ENCODE data around the gene BPHL. TPM values are rescaled to one million over a fixed set of nuclear protein-coding genes. Genes with fewer than 3 reads are reported as not detected.
"Not testable (repeated sequence)": the region's sequence is repeated elsewhere in the genome, so short reads cannot be mapped to it uniquely, and the experiment has no call there.

Gene BPHL
- total RNA-seq, 4 donors from 2014 or later, result 10.1 to 26.0 (median 11.8) TPM

GRCh38 chr6:3136292-3137011, 17.9 kb downstream of the BPHL start:
- DNase-seq, result no peak

GRCh38 chr6:3137057-3137777, 18.7 kb downstream of the BPHL start:
- H3K27ac ChIP-seq, result no peak overlapping the region
- H3K9me3 ChIP-seq, result no peaks in the 10 kb centered on the region
- TF ChIP-seq CTCF (IDR thresholded peaks at IDR 0.05), result no peak
- TF ChIP-seq POLR2A (IDR thresholded peaks at IDR 0.05), result no peak
- no peaks in the 10 kb centered on the region for H3K27me3 ChIP-seq
- H3K36me3 ChIP-seq, result peaks cover 0 to 95% (median 3%) of the 10 kb centered on the region in 3 donors
- DNase-seq, result no peak
- intact Hi-C loops (cut with DNase I), result no loop called here
- no peak overlapping the region for H3K4me3 ChIP-seq
- peaks cover 5 to 20% (median 7%) of the 10 kb centered on the region in 3 donors for H3K4me1 ChIP-seq
- 81 to 94% methylated on average over 11 to 12 of the region's 12 CpGs for WGBS, 2 donors

More at GRCh38 chr6:3136292-3137011, 17.9 kb downstream of the BPHL start:
- intact Hi-C loops (cut with DNase I), result no loop called here
- H3K4me1 ChIP-seq, result peaks cover 5 to 20% (median 7%) of the 10 kb centered on the region in 3 donors
- no peaks in the 10 kb centered on the region for H3K27me3 ChIP-seq
- peaks cover 3 to 95% (median 3%) of the 10 kb centered on the region in 3 donors for H3K36me3 ChIP-seq
- H3K9me3 ChIP-seq, result no peaks in the 10 kb centered on the region
- H3K4me3 ChIP-seq, result no peak overlapping the region
- H3K27ac ChIP-seq, result no peak overlapping the region
- TF ChIP-seq CTCF (IDR thresholded peaks at IDR 0.05) (no peak), POLR2A (IDR thresholded peaks at IDR 0.05) (no peak)
- WGBS, 2 donors, result 86 to 90% methylated on average over 8 of the region's 8 CpGs

- H3K4me3 ChIP-seq; H3K27ac ChIP-seq; DNase-seq; intact Hi-C loops (cut with DNase I); H3K9me3 ChIP-seq; H3K27me3 ChIP-seq: not testable (repeated sequence)
- Histone ChIP-seq H3K36me3 (peaks cover 0 to 95% (median 3%) of the 10 kb centered on the region in 3 donors), H3K4me1 (peaks cover 5 to 20% (median 7%) of the 10 kb centered on the region in 3 donors)
- 75 to 92% methylated on average over 6 of the region's 6 CpGs for WGBS, 2 donors
Observed at GRCh38 chr6:3137873-3138272, 19.4 kb downstream of the BPHL start.

GRCh38 chr6:3138341-3138740, 19.8 kb downstream of the BPHL start:
- Histone ChIP-seq H3K4me3 (no peak overlapping the region), H3K27ac (peak overlapping the region in 2 of 4 donors; percentile 11 to 36), H3K9me3 (no peaks in the 10 kb centered on the region), H3K27me3 (no peaks in the 10 kb centered on the region), H3K36me3 (peaks cover 0 to 95% (median 3%) of the 10 kb centered on the region in 3 donors), H3K4me1 (peaks cover 5 to 20% (median 7%) of the 10 kb centered on the region in 3 donors)
- intact Hi-C loops (cut with DNase I), result no loop called here
- TF ChIP-seq POLR2A (IDR thresholded peaks at IDR 0.05), result no peak
- TF ChIP-seq CTCF (IDR thresholded peaks at IDR 0.05), result no peak
- DNase-seq, result no peak
- WGBS, 2 donors, result 64 to 73% methylated on average over 1 of the region's 1 CpG

GRCh38 chr6:3139090-3139903, 20.8 kb downstream of the BPHL start:
- TF ChIP-seq POLR2A (IDR thresholded peaks at IDR 0.05) (no peak), CTCF (IDR thresholded peaks at IDR 0.05) (no peak)
- H3K9me3 ChIP-seq, result no peaks in the 10 kb centered on the region
- WGBS, 2 donors, result 32 to 40% methylated on average over 4 to 10 of the region's 14 CpGs
- DNase-seq, result no peak
- no peaks in the 10 kb centered on the region for H3K27me3 ChIP-seq
- peaks cover 5 to 20% (median 7%) of the 10 kb centered on the region in 3 donors for H3K4me1 ChIP-seq
- intact Hi-C loops (cut with DNase I), result no loop called here
- peaks cover 0 to 97% (median 3%) of the 10 kb centered on the region in 3 donors for H3K36me3 ChIP-seq
- H3K4me3 ChIP-seq, result no peak overlapping the region
- H3K27ac ChIP-seq, result peak overlapping the region; percentile 11 to 53 (median 33)

Data from esophagus squamous epithelium (tissue), 5 donors.